Measurements from ENCODE around the gene ASCC1. TPM values are rescaled to one million over a fixed set of nuclear protein-coding genes. Genes with fewer than 3 reads are reported as not detected.
A peak's percentile ranks its signal among the peaks of the same experiment; 100 is the strongest.

Gene ASCC1
- total RNA-seq, 1 donor from 2014 or later = 21.0 TPM

- DNase-seq (ENCODE audit: low read depth in 2 of 2) = no peak
Measured at GRCh38 chr10:72067463-72068125, 148.5 kb downstream of the ASCC1 start.

- no peak for DNase-seq (ENCODE audit: low read depth in 2 of 2)
Measured at GRCh38 chr10:72066318-72067284, 149.5 kb downstream of the ASCC1 start.

- peak; percentile 41 to 47 for DNase-seq (ENCODE audit: low read depth in 2 of 2)
Measured at GRCh38 chr10:72065439-72066025, 150.5 kb downstream of the ASCC1 start.

- peak in 1 of 2 donors; percentile 72 for DNase-seq (ENCODE audit: low read depth in 2 of 2)
Measured at GRCh38 chr10:72063703-72064391, 152.2 kb downstream of the ASCC1 start.

GRCh38 chr10:72062832-72063702, 153.0 kb downstream of the ASCC1 start:
- no peak for DNase-seq (ENCODE audit: low read depth in 2 of 2)

GRCh38 chr10:72062382-72062781, 153.7 kb downstream of the ASCC1 start:
- no peak for DNase-seq (ENCODE audit: low read depth in 2 of 2)

GRCh38 chr10:72061930-72062329, 154.1 kb downstream of the ASCC1 start:
- no peak for DNase-seq (ENCODE audit: low read depth in 2 of 2)

GRCh38 chr10:72061491-72061890, 154.6 kb downstream of the ASCC1 start:
- no peak for DNase-seq (ENCODE audit: low read depth in 2 of 2)

GRCh38 chr10:72059843-72060822, 155.9 kb downstream of the ASCC1 start:
- DNase-seq (ENCODE audit: low read depth in 2 of 2) = no peak

- DNase-seq (ENCODE audit: low read depth in 2 of 2) = peak in 1 of 2 donors; percentile 26
Measured at GRCh38 chr10:72058989-72059842, 156.9 kb downstream of the ASCC1 start.

GRCh38 chr10:72058347-72058898, 157.7 kb downstream of the ASCC1 start:
- DNase-seq (ENCODE audit: low read depth in 2 of 2) = no peak

GRCh38 chr10:72056932-72057751, 158.9 kb downstream of the ASCC1 start:
- no peak for DNase-seq (ENCODE audit: low read depth in 2 of 2)

- DNase-seq (ENCODE audit: low read depth in 2 of 2) = no peak
Measured at GRCh38 chr10:72056113-72056512, 160.0 kb downstream of the ASCC1 start.

- DNase-seq (ENCODE audit: low read depth in 2 of 2) = no peak
Measured at GRCh38 chr10:72053690-72054089, 162.4 kb downstream of the ASCC1 start.

- no peak for DNase-seq (ENCODE audit: low read depth in 2 of 2)
Measured at GRCh38 chr10:72050873-72051272, 165.2 kb downstream of the ASCC1 start.

GRCh38 chr10:72049969-72050781, 165.9 kb downstream of the ASCC1 start:
- DNase-seq (ENCODE audit: low read depth in 2 of 2) = no peak
